CD14-positive monocyte (primary cell): ENCODE measurements around the gene TCF7. TPM values are rescaled to one million over a fixed set of nuclear protein-coding genes. Genes with fewer than 3 reads are reported as not detected.

Source experiments
- DNase-seq, 3 donors: peaks; one replicate each; pipeline ENCODE4 v3.0.0-alpha.2; 2011 to 2022
- H2AFZ ChIP-seq: 2 replicates; pipeline ENCODE4 v1.6.0; 2012; ENCODE audit warnings: mild to moderate bottlenecking, low read depth, low read length, inconsistent platforms; ENCODE audit not compliant: insufficient read depth, poor library complexity, severe bottlenecking
- H3K27ac ChIP-seq, 2 donors: 1 replicate in 1 of 2; 2 replicates in 1 of 2; pipeline ENCODE4 v1.5.1; 2012 to 2013; ENCODE audit warnings: low read length in 2 of 2, control low read depth in 1 of 2, inconsistent platforms in 1 of 2, low read depth in 1 of 2, mild to moderate bottlenecking in 1 of 2
- H3K27me3 ChIP-seq, 2 donors: one replicate each; pipeline versions ENCODE4 v1.6.0 to v1.6.1; 2011 to 2013; ENCODE audit warnings: low read length in 2 of 2; ENCODE audit not compliant: control insufficient read depth in 2 of 2, insufficient read depth in 2 of 2
- H3K36me3 ChIP-seq, 2 donors: replicated peaks in 1 of 2; 1 replicate in 1 of 2; 2 replicates in 1 of 2; pipeline versions ENCODE4 v1.5.1 to v1.6.1; 2012 to 2013; ENCODE audit warnings: low read length in 2 of 2, control low read depth in 1 of 2, inconsistent platforms in 1 of 2, mild to moderate bottlenecking in 1 of 2; ENCODE audit not compliant: insufficient read depth in 2 of 2, control insufficient read depth in 1 of 2
- H3K4me1 ChIP-seq, 2 donors: 1 replicate in 1 of 2; 2 replicates in 1 of 2; pipeline versions ENCODE4 v1.5.1 to v1.6.1; 2012 to 2013; ENCODE audit warnings: low read length in 2 of 2, control low read depth in 1 of 2, inconsistent platforms in 1 of 2, mild to moderate bottlenecking in 1 of 2, moderate library complexity in 1 of 2; ENCODE audit not compliant: insufficient read depth in 2 of 2, control insufficient read depth in 1 of 2
- H3K4me2 ChIP-seq: replicated peaks from 2 replicates; pipeline ENCODE3; 2012; ENCODE audit warnings: low read length, moderate library complexity, mild to moderate bottlenecking; ENCODE audit not compliant: poor library complexity, severe bottlenecking; ENCODE audit errors: extremely low read depth
- H3K4me3 ChIP-seq, 3 experiments: fragments of 200-600 bp in 1 of 3; sonication (generic) in 1 of 3; replicated peaks in 1 of 3; 1 replicate in 2 of 3; 2 replicates in 1 of 3; pipeline ENCODE4 v1.5.1; 2011 to 2013; ENCODE audit warnings: low read length in 3 of 3, mild to moderate bottlenecking in 3 of 3, control low read depth in 2 of 3, low read depth in 2 of 3, inconsistent platforms in 1 of 3, moderate library complexity in 1 of 3
- H3K79me2 ChIP-seq: 2 replicates; pipeline ENCODE4 v1.6.0; 2012; ENCODE audit warnings: mild to moderate bottlenecking, control low read depth, inconsistent platforms, low read length, moderate library complexity; ENCODE audit not compliant: insufficient read depth
- H3K9ac ChIP-seq: 2 replicates; pipeline ENCODE4 v1.6.0; 2017; ENCODE audit warnings: low read length, mild to moderate bottlenecking; ENCODE audit not compliant: insufficient read depth, poor library complexity, severe bottlenecking
- H3K9me3 ChIP-seq, 2 donors: replicated peaks in 1 of 2; 1 replicate in 1 of 2; 2 replicates in 1 of 2; pipeline versions ENCODE4 v1.5.1 to v1.6.1; 2012 to 2013; ENCODE audit warnings: low read length in 2 of 2, control low read depth in 1 of 2; ENCODE audit not compliant: control insufficient read depth in 1 of 2, insufficient read depth in 1 of 2
- H4K20me1 ChIP-seq: 2 replicates; pipeline ENCODE4 v1.6.0; 2012; ENCODE audit warnings: mild to moderate bottlenecking, low read length, control low read depth, moderate library complexity; ENCODE audit not compliant: insufficient read depth
- H3K27ac Mint-ChIP-seq, 7 donors: one replicate each; pipeline ENCODE4 v1.8.0; 2020; ENCODE audit warnings: mild to moderate bottlenecking in 7 of 7, mixed read lengths in 7 of 7, moderate library complexity in 6 of 7, inconsistent platforms in 2 of 7
- H3K27me3 Mint-ChIP-seq, 3 donors: one replicate each; pipeline ENCODE4 v1.8.0; 2021 to 2022; ENCODE audit warnings: low read depth in 3 of 3, mild to moderate bottlenecking in 3 of 3, mixed read lengths in 3 of 3, moderate library complexity in 3 of 3, inconsistent platforms in 1 of 3
- H3K36me3 Mint-ChIP-seq, 2 donors: one replicate each; pipeline ENCODE4 v1.8.0; 2020; ENCODE audit warnings: mixed read lengths in 2 of 2, inconsistent platforms in 1 of 2, mild to moderate bottlenecking in 1 of 2
- H3K4me1 Mint-ChIP-seq: one replicate; pipeline ENCODE4 v1.8.0; 2020; ENCODE audit warnings: mild to moderate bottlenecking, mixed read lengths
- H3K4me3 Mint-ChIP-seq, 2 donors: one replicate each; pipeline ENCODE4 v1.8.0; 2020; ENCODE audit warnings: mild to moderate bottlenecking in 2 of 2, mixed read lengths in 2 of 2, moderate library complexity in 1 of 2
- H3K9me3 Mint-ChIP-seq, 7 donors: one replicate each; pipeline ENCODE4 v1.8.0; 2020 to 2022; ENCODE audit warnings: mixed read lengths in 7 of 7, mild to moderate bottlenecking in 6 of 7, moderate library complexity in 6 of 7, inconsistent platforms in 2 of 7
- WGBS: methylation state at CpG from one replicate; pipeline ENCODE4 v1.1.5; 2013; ENCODE audit warnings: missing lambda C conversion rate; ENCODE audit not compliant: insufficient coverage; 5-methylcytosine and 5-hydroxymethylcytosine counted together
- intact Hi-C, 2 donors: fragments of 100-400 bp; cut with micrococcal nuclease; formaldehyde crosslinking; loops; one replicate each; pipeline versions ENCODE4 v1.15.0 to v1.15.1; 2023
- polyA plus RNA-seq, 3 donors: library from polyadenylated mRNA; depleted of rRNA in 1 of 3; unstranded in 2 of 3; stranded (reverse) in 1 of 3; fragments of 300-500 nt in 2 of 3; fragments of >200 nt in 1 of 3; fragmentation: Illumina TruSeq in 2 of 3; gene quantifications; 1 replicate in 2 of 3; 2 replicates in 1 of 3; pipeline ENCODE4 v1.2.3, GENCODE V29; 2012 to 2021
- TF ChIP-seq, protein P1 (sequence below): fragments of 200-600 bp; IDR thresholded peaks from one replicate; pipeline ENCODE4 v1.8.0; 2022; ENCODE audit warnings: antibody characterized with exemption, mild to moderate bottlenecking

The TCF7 gene
- polyA plus RNA-seq, 3 donors, result 0.15 to 0.84 (median 0.83) TPM

- Histone ChIP-seq H3K4me2 (no peak overlapping the region), H3K9ac (no peak overlapping the region)
- DNase-seq, result no peak
Measured at GRCh38 chr5:134100283-134101091, 14.0 kb upstream of the TCF7 start.

DNA sequence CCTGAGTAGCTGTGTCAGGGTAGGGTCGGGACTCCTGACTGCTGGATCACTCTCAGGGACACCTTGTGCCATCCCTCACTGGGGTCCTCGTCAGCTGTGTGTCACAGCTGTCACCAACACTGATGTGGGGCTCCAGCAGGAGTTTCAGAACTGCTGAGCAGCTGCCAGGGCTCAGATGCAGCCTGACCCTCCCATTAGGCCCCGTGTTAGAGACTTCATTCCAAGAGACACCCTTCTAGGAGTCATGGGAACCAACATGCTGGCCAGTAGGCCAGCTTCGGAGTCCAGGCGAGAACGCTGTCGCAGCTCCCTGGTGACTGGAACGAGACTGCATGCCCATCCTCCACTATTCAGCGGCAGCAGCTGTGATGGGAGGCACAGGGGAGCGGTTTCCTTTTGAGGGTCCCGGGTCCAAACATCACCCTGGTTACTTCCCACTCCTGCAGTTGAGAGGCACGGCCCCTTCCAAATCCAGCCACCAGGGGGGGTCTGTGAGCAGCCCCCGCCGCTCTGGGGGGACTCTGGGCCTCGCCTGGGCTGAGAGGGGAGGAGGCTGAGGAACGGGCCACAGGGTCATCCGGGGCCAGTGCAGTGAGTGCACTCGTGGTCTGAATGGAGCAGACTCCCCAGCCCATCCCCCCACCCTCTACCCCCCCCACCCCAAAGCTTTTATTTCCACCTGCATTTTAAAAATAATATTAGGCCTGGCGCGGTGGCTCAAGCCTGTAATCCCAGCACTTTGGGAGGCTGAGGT lies 12.6 kb upstream of the TCF7 start:
- WGBS, result 40% methylated on average over 5 of the region's 20 CpGs
- Mint-ChIP-seq H3K4me1 (peaks cover 1% of the 10 kb centered on the region), H3K9me3 (no peaks in the 10 kb centered on the region), H3K27ac (no peak overlapping the region), H3K36me3 (no peaks in the 10 kb centered on the region), H3K4me3 (no peak overlapping the region), H3K27me3 (peaks cover 2 to 7% (median 5%) of the 10 kb centered on the region in 3 donors)
- H3K27ac ChIP-seq, result no peak overlapping the region
- no peaks in the 10 kb centered on the region for H3K79me2 ChIP-seq
- no peaks in the 10 kb centered on the region for H4K20me1 ChIP-seq
- H3K4me1 ChIP-seq, result no peaks in the 10 kb centered on the region
- intact Hi-C loops, result loop anchor here in 1 of 2 donors (5.0 kb wide), 1 partner anchor 40 kb away; no protein-coding TSS in a partner anchor
- no peaks in the 10 kb centered on the region for H3K27me3 ChIP-seq
- no peaks in the 10 kb centered on the region for H3K36me3 ChIP-seq
- H3K4me3 ChIP-seq, result no peak overlapping the region
- TF ChIP-seq, protein P1, sequence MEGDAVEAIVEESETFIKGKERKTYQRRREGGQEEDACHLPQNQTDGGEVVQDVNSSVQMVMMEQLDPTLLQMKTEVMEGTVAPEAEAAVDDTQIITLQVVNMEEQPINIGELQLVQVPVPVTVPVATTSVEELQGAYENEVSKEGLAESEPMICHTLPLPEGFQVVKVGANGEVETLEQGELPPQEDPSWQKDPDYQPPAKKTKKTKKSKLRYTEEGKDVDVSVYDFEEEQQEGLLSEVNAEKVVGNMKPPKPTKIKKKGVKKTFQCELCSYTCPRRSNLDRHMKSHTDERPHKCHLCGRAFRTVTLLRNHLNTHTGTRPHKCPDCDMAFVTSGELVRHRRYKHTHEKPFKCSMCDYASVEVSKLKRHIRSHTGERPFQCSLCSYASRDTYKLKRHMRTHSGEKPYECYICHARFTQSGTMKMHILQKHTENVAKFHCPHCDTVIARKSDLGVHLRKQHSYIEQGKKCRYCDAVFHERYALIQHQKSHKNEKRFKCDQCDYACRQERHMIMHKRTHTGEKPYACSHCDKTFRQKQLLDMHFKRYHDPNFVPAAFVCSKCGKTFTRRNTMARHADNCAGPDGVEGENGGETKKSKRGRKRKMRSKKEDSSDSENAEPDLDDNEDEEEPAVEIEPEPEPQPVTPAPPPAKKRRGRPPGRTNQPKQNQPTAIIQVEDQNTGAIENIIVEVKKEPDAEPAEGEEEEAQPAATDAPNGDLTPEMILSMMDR, result peak; percentile 88
- no peak overlapping the region for H2AFZ ChIP-seq
- H3K9ac ChIP-seq, result no peak overlapping the region
- H3K4me2 ChIP-seq, result no peak overlapping the region
- peak; percentile 36 to 55 (median 49) for DNase-seq
- H3K9me3 ChIP-seq, result no peaks in the 10 kb centered on the region

More at GRCh38 chr5:134100283-134101091, 14.0 kb upstream of the TCF7 start:
- Histone ChIP-seq H2AFZ (no peak overlapping the region), H3K27me3 (no peaks in the 10 kb centered on the region), H4K20me1 (no peaks in the 10 kb centered on the region), H3K27ac (no peak overlapping the region), H3K79me2 (no peaks in the 10 kb centered on the region), H3K4me3 (no peak overlapping the region), H3K9me3 (no peaks in the 10 kb centered on the region), H3K36me3 (no peaks in the 10 kb centered on the region), H3K4me1 (no peaks in the 10 kb centered on the region)
- no peaks in the 10 kb centered on the region for H3K9me3 Mint-ChIP-seq
- no peak overlapping the region for H3K27ac Mint-ChIP-seq
- H3K36me3 Mint-ChIP-seq, result no peaks in the 10 kb centered on the region
- H3K27me3 Mint-ChIP-seq, result peaks cover 3 to 14% (median 5%) of the 10 kb centered on the region in 3 donors
- WGBS, result 96% methylated on average over 10 of the region's 10 CpGs
- TF ChIP-seq, protein P1, result no peak
- no peak overlapping the region for H3K4me3 Mint-ChIP-seq
- intact Hi-C loops, result loop anchor here in 1 of 2 donors (5.0 kb wide), 1 partner anchor 42 kb away; no protein-coding TSS in a partner anchor
- peaks cover 1% of the 10 kb centered on the region for H3K4me1 Mint-ChIP-seq
